Breast epithelium (tissue), 4 donors: ENCODE measurements around the gene MAP1LC3B2. TPM values are rescaled to one million over a fixed set of nuclear protein-coding genes. Genes with fewer than 3 reads are reported as not detected.

Experiments
- DNase-seq, 2 donors: peaks; one replicate each; pipeline ENCODE4 v3.0.0-alpha.2; 2019; ENCODE audit warnings: low spot score in 2 of 2
- H3K27ac ChIP-seq, 2 donors: fragments of 200-600 bp; sonication (generic) in 1 of 2; one replicate each; pipeline ENCODE4 v1.5.1; 2016 to 2019; ENCODE audit warnings: mild to moderate bottlenecking in 1 of 2
- H3K27me3 ChIP-seq, 2 donors: fragments of 200-600 bp; sonication (generic) in 1 of 2; one replicate each; pipeline versions ENCODE4 v1.5.1 to v1.6.0; 2017 to 2019; ENCODE audit warnings: control low read depth in 1 of 2, mild to moderate bottlenecking in 1 of 2
- H3K36me3 ChIP-seq: fragments of 200-600 bp; one replicate; pipeline ENCODE4 v1.5.1; 2019
- H3K4me1 ChIP-seq, 2 donors: fragments of 200-600 bp; sonication (generic); one replicate each; pipeline ENCODE4 v1.5.1; 2016 to 2019; ENCODE audit warnings: control low read depth in 1 of 2
- H3K4me3 ChIP-seq, 3 donors: fragments of 200-600 bp; sonication (generic); 1 replicate in 2 of 3; 2 replicates in 1 of 3; pipeline ENCODE4 v1.5.1; 2016 to 2019; ENCODE audit warnings: mild to moderate bottlenecking in 3 of 3, moderate library complexity in 2 of 3
- H3K9me3 ChIP-seq, 2 donors: fragments of 200-600 bp; sonication (generic) in 1 of 2; one replicate each; pipeline ENCODE4 v1.5.1; 2016 to 2019; ENCODE audit warnings: control low read depth in 1 of 2
- CTCF ChIP-seq, 3 donors: fragments of 450-650 bp; IDR thresholded peaks; one replicate each; pipeline ENCODE4 v1.5.1; 2016 to 2017; ENCODE audit warnings: antibody characterized with exemption in 3 of 3, mild to moderate bottlenecking in 3 of 3, moderate library complexity in 3 of 3
- POLR2A ChIP-seq: fragments of 450-650 bp; IDR thresholded peaks from one replicate; pipeline ENCODE4 v1.6.1; 2016; ENCODE audit warnings: antibody characterized with exemption, mild to moderate bottlenecking, moderate library complexity
- POLR2AphosphoS5 ChIP-seq, 3 donors: sonication (generic); formaldehyde crosslinking; IDR thresholded peaks; one replicate each; pipeline ENCODE4 v1.6.1; 2017; ENCODE audit warnings: antibody characterized with exemption in 3 of 3
- intact Hi-C: fragments of 100-400 bp; cut with DNase I; formaldehyde crosslinking; loops from one replicate; pipeline ENCODE4 v1.15.1; 2023; ENCODE audit warnings: low total_unique reads
- total RNA-seq, 3 donors: library from RNA; depleted of rRNA; stranded (reverse); fragments of >200 nt; gene quantifications; one replicate each; pipeline ENCODE4 v1.1.0, GENCODE V29; 2016

Gene MAP1LC3B2
- total RNA-seq, 3 donors from 2014 or later, result 0.98 to 8.5 (median 1.1) TPM

- Histone ChIP-seq H3K27ac (peak overlapping the region in 1 of 2 donors; percentile 7), H3K36me3 (no peaks in the 10 kb centered on the region), H3K4me1 (no peaks in the 10 kb centered on the region), H3K9me3 (peaks cover 5 to 11% of the 10 kb centered on the region in 2 donors), H3K4me3 (no peak overlapping the region), H3K27me3 (no peaks in the 10 kb centered on the region)
- TF ChIP-seq POLR2A (no peak), CTCF (IDR thresholded peaks at IDR 0.05) (no peak), POLR2AphosphoS5 (IDR thresholded peaks at IDR 0.05) (no peak)
- intact Hi-C loops, result no loop called here
- no peak for DNase-seq
These were observed 23.4 kb downstream of the MAP1LC3B2 start for GRCh38 chr12:116582610-116583009.

- no peak for TF ChIP-seq POLR2AphosphoS5 (IDR thresholded peaks at IDR 0.05)
- no peak for TF ChIP-seq CTCF (IDR thresholded peaks at IDR 0.05)
- no peak for TF ChIP-seq POLR2A
- Histone ChIP-seq H3K27ac (peak overlapping the region in 1 of 2 donors; percentile 7), H3K4me1 (no peaks in the 10 kb centered on the region), H3K36me3 (no peaks in the 10 kb centered on the region), H3K27me3 (no peaks in the 10 kb centered on the region), H3K4me3 (no peak overlapping the region), H3K9me3 (peaks cover 5 to 11% of the 10 kb centered on the region in 2 donors)
- DNase-seq, result no peak
- intact Hi-C loops, result no loop called here
These were observed 24.0 kb downstream of the MAP1LC3B2 start for GRCh38 chr12:116583129-116583694.

- peaks cover 0 to 5% of the 10 kb centered on the region in 2 donors for H3K4me1 ChIP-seq
- peaks cover 5 to 11% of the 10 kb centered on the region in 2 donors for H3K9me3 ChIP-seq
- intact Hi-C loops, result no loop called here
- H3K27me3 ChIP-seq, result no peaks in the 10 kb centered on the region
- no peak for DNase-seq
- H3K27ac ChIP-seq, result no peak overlapping the region
- H3K4me3 ChIP-seq, result no peak overlapping the region
- H3K36me3 ChIP-seq, result no peaks in the 10 kb centered on the region
- TF ChIP-seq CTCF (IDR thresholded peaks at IDR 0.05) (no peak), POLR2A (no peak), POLR2AphosphoS5 (IDR thresholded peaks at IDR 0.05) (no peak)
These were observed 28.1 kb downstream of the MAP1LC3B2 start for GRCh38 chr12:116587270-116587669.

GRCh38 chr12:116588390-116589028, 29.3 kb downstream of the MAP1LC3B2 start:
- H3K27ac ChIP-seq, result no peak overlapping the region
- no peak for TF ChIP-seq POLR2AphosphoS5 (IDR thresholded peaks at IDR 0.05)
- no peak for TF ChIP-seq CTCF (IDR thresholded peaks at IDR 0.05)
- TF ChIP-seq POLR2A, result no peak
- H3K4me3 ChIP-seq, result no peak overlapping the region
- H3K36me3 ChIP-seq, result no peaks in the 10 kb centered on the region
- H3K4me1 ChIP-seq, result peaks cover 0 to 13% of the 10 kb centered on the region in 2 donors
- intact Hi-C loops, result no loop called here
- no peak for DNase-seq
- H3K9me3 ChIP-seq, result peaks cover 5 to 11% of the 10 kb centered on the region in 2 donors
- no peaks in the 10 kb centered on the region for H3K27me3 ChIP-seq

- Histone ChIP-seq H3K4me1 (peaks cover 0 to 13% of the 10 kb centered on the region in 2 donors), H3K27me3 (no peaks in the 10 kb centered on the region), H3K36me3 (no peaks in the 10 kb centered on the region), H3K4me3 (no peak overlapping the region), H3K27ac (no peak overlapping the region), H3K9me3 (peaks cover 5 to 9% of the 10 kb centered on the region in 2 donors)
- TF ChIP-seq POLR2AphosphoS5 (IDR thresholded peaks at IDR 0.05), result no peak
- no peak for TF ChIP-seq POLR2A
- no peak for TF ChIP-seq CTCF (IDR thresholded peaks at IDR 0.05)
- intact Hi-C loops, result no loop called here
- no peak for DNase-seq
These were observed 30.4 kb downstream of the MAP1LC3B2 start for GRCh38 chr12:116589581-116589980.
